Measurements from ENCODE around the gene NUDT14. TPM values are rescaled to one million over a fixed set of nuclear protein-coding genes. Genes with fewer than 3 reads are reported as not detected.

NUDT14 gene
- total RNA-seq, 1 experiment from 2014 or later: 26.1 TPM

GRCh38 chr14:105144026-105144665 lies 37.0 kb downstream of the NUDT14 start:
- Mint-ChIP-seq H3K27ac (ENCODE audit: low read depth, unreplicated experiment) (no peak overlapping the region), H3K4me1 (ENCODE audit: insufficient read depth, unreplicated experiment) (no peaks in the 10 kb centered on the region), H3K27me3 (ENCODE audit: insufficient read depth, unreplicated experiment) (no peaks in the 10 kb centered on the region), H3K9me3 (ENCODE audit: unreplicated experiment) (peaks cover 8% of the 10 kb centered on the region), H3K4me3 (ENCODE audit: unreplicated experiment) (no peak overlapping the region), H3K36me3 (ENCODE audit: insufficient read depth, unreplicated experiment) (peaks cover 29% of the 10 kb centered on the region)
- intact Hi-C loops (cut with micrococcal nuclease): no loop called here
- no TSS peak for BruUV-seq (replicated peaks)
- no peak for DNase-seq (ENCODE audit: unreplicated experiment)
- TF ChIP-seq CTCF (IDR thresholded peaks at IDR 0.05; ENCODE audit: unreplicated experiment): no peak
- ChIA-PET POLR2A (no interaction called here), CTCF (no interaction called here)

- no peak for DNase-seq (ENCODE audit: unreplicated experiment)
- BruUV-seq (replicated peaks): no TSS peak
- Mint-ChIP-seq H3K27ac (ENCODE audit: low read depth, unreplicated experiment) (no peak overlapping the region), H3K27me3 (ENCODE audit: insufficient read depth, unreplicated experiment) (no peaks in the 10 kb centered on the region), H3K4me3 (ENCODE audit: unreplicated experiment) (no peak overlapping the region), H3K36me3 (ENCODE audit: insufficient read depth, unreplicated experiment) (peaks cover 29% of the 10 kb centered on the region), H3K9me3 (ENCODE audit: unreplicated experiment) (peaks cover 8% of the 10 kb centered on the region), H3K4me1 (ENCODE audit: insufficient read depth, unreplicated experiment) (no peaks in the 10 kb centered on the region)
- CTCF ChIA-PET: no interaction called here
- POLR2A ChIA-PET: no interaction called here
- intact Hi-C loops (cut with micrococcal nuclease): no loop called here
- no peak for TF ChIP-seq CTCF (IDR thresholded peaks at IDR 0.05; ENCODE audit: unreplicated experiment)
Measured at GRCh38 chr14:105143451-105144025, 37.6 kb downstream of the NUDT14 start.

- Mint-ChIP-seq H3K4me1 (ENCODE audit: insufficient read depth, unreplicated experiment) (no peaks in the 10 kb centered on the region), H3K27ac (ENCODE audit: low read depth, unreplicated experiment) (no peak overlapping the region), H3K36me3 (ENCODE audit: insufficient read depth, unreplicated experiment) (peaks cover 29% of the 10 kb centered on the region), H3K9me3 (ENCODE audit: unreplicated experiment) (peaks cover 8% of the 10 kb centered on the region), H3K27me3 (ENCODE audit: insufficient read depth, unreplicated experiment) (no peaks in the 10 kb centered on the region), H3K4me3 (ENCODE audit: unreplicated experiment) (no peak overlapping the region)
- POLR2A ChIA-PET: no interaction called here
- no TSS peak for BruUV-seq (replicated peaks)
- intact Hi-C loops (cut with micrococcal nuclease): no loop called here
- CTCF ChIA-PET: no interaction called here
- TF ChIP-seq CTCF (IDR thresholded peaks at IDR 0.05; ENCODE audit: unreplicated experiment): no peak
- DNase-seq (ENCODE audit: unreplicated experiment): no peak
Measured at GRCh38 chr14:105142651-105143450, 38.3 kb downstream of the NUDT14 start.

GRCh38 chr14:105141486-105142281 lies 39.4 kb downstream of the NUDT14 start:
- peaks cover 23% of the 10 kb centered on the region for H3K36me3 Mint-ChIP-seq (ENCODE audit: insufficient read depth, unreplicated experiment)
- H3K27ac Mint-ChIP-seq (ENCODE audit: low read depth, unreplicated experiment): no peak overlapping the region
- no peak for DNase-seq (ENCODE audit: unreplicated experiment)
- POLR2A ChIA-PET: interaction anchor here (1.3 kb wide), 1 partner anchor 44 kb away, joined by 4 read pairs; no protein-coding TSS in a partner anchor
- TSS peak; percentile 39 for BruUV-seq (replicated peaks)
- no peak overlapping the region for H3K4me3 Mint-ChIP-seq (ENCODE audit: unreplicated experiment)
- H3K27me3 Mint-ChIP-seq (ENCODE audit: insufficient read depth, unreplicated experiment): no peaks in the 10 kb centered on the region
- peaks cover 8% of the 10 kb centered on the region for H3K9me3 Mint-ChIP-seq (ENCODE audit: unreplicated experiment)
- intact Hi-C loops (cut with micrococcal nuclease): no loop called here
- no peak for TF ChIP-seq CTCF (IDR thresholded peaks at IDR 0.05; ENCODE audit: unreplicated experiment)
- CTCF ChIA-PET: no interaction called here
- H3K4me1 Mint-ChIP-seq (ENCODE audit: insufficient read depth, unreplicated experiment): no peaks in the 10 kb centered on the region
